HL-60 (cell line): ENCODE results near the gene ZNF648.
"Not testable (repeated sequence)": the region's sequence is repeated elsewhere in the genome, so short reads cannot be mapped to it uniquely, and the experiment has no call there.

ENCODE experiments used
- DNase-seq, 2 experiments: peaks; one replicate each; pipeline ENCODE4 v3.0.0-alpha.2; 2010 to 2020; ENCODE audit warnings: low read depth in 1 of 2, low spot score in 1 of 2
- H3K27ac ChIP-seq: fragments of 250-450 bp; sonication (Bioruptor Pico); replicated peaks from 2 replicates; pipeline ENCODE4 v1.5.1; 2020; ENCODE audit warnings: mild to moderate bottlenecking, moderate library complexity
- H3K27me3 ChIP-seq: fragments of 250-450 bp; sonication (Bioruptor Pico); 2 replicates; pipeline ENCODE4 v1.5.1; 2021; ENCODE audit warnings: mild to moderate bottlenecking, moderate library complexity; ENCODE audit not compliant: insufficient read depth, poor library complexity, severe bottlenecking
- H3K4me3 ChIP-seq: replicated peaks from 2 replicates; pipeline ENCODE4 v1.5.1; 2011; ENCODE audit warnings: mild to moderate bottlenecking, control low read depth, low read length; ENCODE audit not compliant: insufficient read depth
- CTCF ChIP-seq: IDR thresholded peaks from one replicate; pipeline ENCODE4 v1.5.1; 2011; ENCODE audit warnings: low read length, control low read depth, inconsistent platforms; ENCODE audit not compliant: insufficient read depth
- GABPA ChIP-seq: IDR thresholded peaks from 2 replicates; pipeline ENCODE4 v1.6.1; 2012; ENCODE audit warnings: low read depth
- POLR2AphosphoS5 ChIP-seq: IDR thresholded peaks from 2 replicates; pipeline ENCODE4 v1.6.1; 2012; ENCODE audit warnings: low read depth
- REST ChIP-seq: IDR thresholded peaks from 2 replicates; pipeline ENCODE4 v1.6.1; 2012; ENCODE audit warnings: low read depth; ENCODE audit not compliant: insufficient replicate concordance
- SPI1 ChIP-seq: IDR thresholded peaks from 2 replicates; pipeline ENCODE4 v1.6.1; 2012; ENCODE audit warnings: low read depth, mild to moderate bottlenecking, borderline replicate concordance

The ZNF648 gene

GRCh38 chr1:182098301-182098700 lies 36.8 kb upstream of the ZNF648 start:
- Histone ChIP-seq H3K27me3 (no peaks in the 10 kb centered on the region), H3K4me3 (no peak overlapping the region), H3K27ac (no peak overlapping the region)
- TF ChIP-seq REST (no peak), GABPA (no peak), SPI1 (no peak), POLR2AphosphoS5 (no peak), CTCF (no peak)
- DNase-seq: no peak

- no peak for DNase-seq
These were observed 34.4 kb upstream of the ZNF648 start for GRCh38 chr1:182095946-182096345.

GRCh38 chr1:182094514-182095005 lies 33.0 kb upstream of the ZNF648 start:
- not testable (repeated sequence) for H3K27ac ChIP-seq, DNase-seq, H3K27me3 ChIP-seq, H3K4me3 ChIP-seq
- peak; percentile 74; the same call in 1 of the 2 replicates for TF ChIP-seq SPI1

More at GRCh38 chr1:182095946-182096345, 34.4 kb upstream of the ZNF648 start:
- Histone ChIP-seq H3K27ac (no peak overlapping the region), H3K4me3 (no peak overlapping the region), H3K27me3 (no peaks in the 10 kb centered on the region)
- TF ChIP-seq GABPA (no peak), POLR2AphosphoS5 (no peak), REST (no peak), CTCF (no peak), SPI1 (no peak)

- no peak for DNase-seq
- Histone ChIP-seq H3K27ac (no peak overlapping the region), H3K4me3 (no peak overlapping the region), H3K27me3 (no peaks in the 10 kb centered on the region)
- TF ChIP-seq SPI1: no peak
- no peak for TF ChIP-seq GABPA
- TF ChIP-seq REST: no peak
- no peak for TF ChIP-seq CTCF
- TF ChIP-seq POLR2AphosphoS5: no peak
These were observed 32.3 kb upstream of the ZNF648 start for GRCh38 chr1:182093781-182094180.
